Vagina (tissue), 2 donors: ENCODE data around the gene MRPL55.

Experiments
- POLR2A ChIP-seq, 2 donors: fragments of 450-650 bp; IDR thresholded peaks; one replicate each; pipeline ENCODE4 v1.6.1; 2017; ENCODE audit warnings: antibody characterized with exemption in 2 of 2, mild to moderate bottlenecking in 2 of 2, moderate library complexity in 2 of 2
- POLR2AphosphoS5 ChIP-seq, 2 donors: sonication (generic); formaldehyde crosslinking; IDR thresholded peaks; one replicate each; pipeline ENCODE4 v1.9.0; 2017; ENCODE audit warnings: antibody characterized with exemption in 2 of 2, mild to moderate bottlenecking in 2 of 2, low read depth in 1 of 2; ENCODE audit not compliant: insufficient read depth in 1 of 2
- TF ChIP-seq, protein P1 (sequence below), 3 experiments: fragments of 450-650 bp in 2 of 3; fragments of 200-600 bp in 1 of 3; sonication (generic) in 1 of 3; IDR thresholded peaks; one replicate each; pipeline ENCODE4 v1.5.1; 2017 to 2019; ENCODE audit warnings: antibody characterized with exemption in 3 of 3, mild to moderate bottlenecking in 2 of 3, moderate library complexity in 2 of 3

DNA sequence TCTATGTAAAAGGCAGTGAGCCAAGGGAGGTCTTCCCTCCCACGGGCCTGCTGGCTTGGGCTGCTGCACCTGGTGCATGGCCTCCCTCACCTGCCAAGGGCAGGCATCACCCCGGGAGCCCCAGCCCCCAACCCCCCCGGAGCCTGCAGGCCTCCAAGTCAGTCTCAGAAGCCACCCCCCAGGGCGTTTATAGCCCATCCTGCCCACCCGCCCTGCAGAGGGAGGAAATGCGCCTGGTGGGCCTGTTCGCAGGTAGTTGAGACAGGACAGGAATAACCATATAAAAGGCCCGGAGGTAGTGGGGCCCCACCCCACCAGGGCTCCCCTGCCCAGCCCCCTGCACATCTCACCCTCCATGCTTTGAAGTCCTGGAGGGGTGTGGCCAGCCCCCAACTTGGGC lies 44.8 kb downstream of the MRPL55 start:
- TF ChIP-seq, protein P1, sequence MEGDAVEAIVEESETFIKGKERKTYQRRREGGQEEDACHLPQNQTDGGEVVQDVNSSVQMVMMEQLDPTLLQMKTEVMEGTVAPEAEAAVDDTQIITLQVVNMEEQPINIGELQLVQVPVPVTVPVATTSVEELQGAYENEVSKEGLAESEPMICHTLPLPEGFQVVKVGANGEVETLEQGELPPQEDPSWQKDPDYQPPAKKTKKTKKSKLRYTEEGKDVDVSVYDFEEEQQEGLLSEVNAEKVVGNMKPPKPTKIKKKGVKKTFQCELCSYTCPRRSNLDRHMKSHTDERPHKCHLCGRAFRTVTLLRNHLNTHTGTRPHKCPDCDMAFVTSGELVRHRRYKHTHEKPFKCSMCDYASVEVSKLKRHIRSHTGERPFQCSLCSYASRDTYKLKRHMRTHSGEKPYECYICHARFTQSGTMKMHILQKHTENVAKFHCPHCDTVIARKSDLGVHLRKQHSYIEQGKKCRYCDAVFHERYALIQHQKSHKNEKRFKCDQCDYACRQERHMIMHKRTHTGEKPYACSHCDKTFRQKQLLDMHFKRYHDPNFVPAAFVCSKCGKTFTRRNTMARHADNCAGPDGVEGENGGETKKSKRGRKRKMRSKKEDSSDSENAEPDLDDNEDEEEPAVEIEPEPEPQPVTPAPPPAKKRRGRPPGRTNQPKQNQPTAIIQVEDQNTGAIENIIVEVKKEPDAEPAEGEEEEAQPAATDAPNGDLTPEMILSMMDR (IDR thresholded peaks at IDR 0.05): no peak
- TF ChIP-seq POLR2A (IDR thresholded peaks at IDR 0.05) (no peak), POLR2AphosphoS5 (IDR thresholded peaks at IDR 0.05; ENCODE audit: insufficient read depth in 1 of 2, low read depth in 1 of 2) (no peak)
